ENCODE results near the gene CPAMD8.
"Not testable (repeated sequence)": the region's sequence is repeated elsewhere in the genome, so short reads cannot be mapped to it uniquely, and the experiment has no call there.

CPAMD8 gene

DNA sequence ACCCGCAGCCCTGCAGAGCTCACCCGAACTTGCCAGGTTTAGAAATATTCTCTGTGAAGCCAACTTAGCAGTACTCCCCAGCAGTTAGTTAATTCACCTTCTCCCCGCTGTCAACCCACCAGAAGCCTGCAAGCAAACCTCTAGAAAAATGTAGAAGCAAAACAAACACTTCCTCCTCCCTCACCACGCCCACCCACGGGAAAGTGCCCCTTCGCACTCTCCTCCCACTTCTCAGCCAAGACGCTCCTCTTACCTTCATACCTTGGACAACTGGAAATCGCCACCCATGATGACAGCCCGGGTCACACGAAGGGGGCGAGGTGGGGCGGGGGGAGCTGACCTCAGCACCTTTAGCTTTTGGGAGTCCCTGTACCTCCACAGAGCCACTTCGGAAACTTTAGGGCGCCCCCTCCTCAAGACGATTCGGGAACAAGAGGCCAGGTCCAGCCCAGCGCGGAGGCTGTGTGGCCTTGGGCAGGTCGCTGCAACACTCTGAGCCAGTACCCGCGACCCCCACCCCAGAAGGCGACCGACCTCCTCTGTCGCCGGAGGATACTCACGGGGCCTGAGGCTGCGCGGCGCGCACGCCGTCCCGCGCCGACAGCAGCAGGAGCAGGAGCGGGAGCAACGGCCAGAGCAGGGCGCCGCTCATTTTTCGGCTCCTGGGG is 485 bp downstream of the CPAMD8 start:
- peak overlapping the region; percentile 1 for H3K4me3 ChIP-seq (ENCODE audit: low read depth, low read length)
- no peak for TF ChIP-seq CTCF (conservative IDR thresholded peaks at IDR 0.05; ENCODE audit: low read depth, low read length)
- DNase-seq (ENCODE audit: low read depth) = peak; percentile 31

- no peak for DNase-seq (ENCODE audit: low read depth)
- no peak for TF ChIP-seq CTCF (conservative IDR thresholded peaks at IDR 0.05; ENCODE audit: low read depth, low read length)
- H3K4me3 ChIP-seq (ENCODE audit: low read depth, low read length) = no peak overlapping the region
Observed at GRCh38 chr19:17025361-17025760, 1.2 kb downstream of the CPAMD8 start.

DNA sequence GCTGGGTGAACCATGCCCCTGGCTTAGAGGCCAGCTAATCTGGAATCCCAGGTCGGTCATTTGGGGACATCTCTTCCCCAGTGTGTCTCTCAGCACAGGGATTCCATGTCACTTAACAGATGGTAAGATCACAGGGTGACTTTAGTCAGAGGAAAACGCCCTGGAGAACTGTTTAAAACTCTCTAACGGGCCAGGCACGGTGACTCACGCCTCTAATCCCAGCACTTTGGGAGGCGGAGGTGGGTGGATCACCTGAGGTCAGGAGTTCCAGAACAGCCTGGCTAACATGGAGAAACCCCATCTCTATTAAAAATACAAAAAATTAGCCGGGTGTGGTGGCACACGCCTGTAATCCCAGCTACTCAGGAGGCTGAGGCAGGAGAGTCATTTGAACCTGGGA is 1.7 kb downstream of the CPAMD8 start:
- not testable (repeated sequence) for DNase-seq (ENCODE audit: low read depth)

GRCh38 chr19:17023805-17024204 is 2.8 kb downstream of the CPAMD8 start:
- no peak for TF ChIP-seq CTCF (conservative IDR thresholded peaks at IDR 0.05; ENCODE audit: low read depth, low read length)
- DNase-seq (ENCODE audit: low read depth) = no peak
- H3K4me3 ChIP-seq (ENCODE audit: low read depth, low read length) = no peak overlapping the region

More for the DNA sequence above, 1.7 kb downstream of the CPAMD8 start:
- not testable (repeated sequence) for H3K4me3 ChIP-seq (ENCODE audit: low read depth, low read length)

DNA sequence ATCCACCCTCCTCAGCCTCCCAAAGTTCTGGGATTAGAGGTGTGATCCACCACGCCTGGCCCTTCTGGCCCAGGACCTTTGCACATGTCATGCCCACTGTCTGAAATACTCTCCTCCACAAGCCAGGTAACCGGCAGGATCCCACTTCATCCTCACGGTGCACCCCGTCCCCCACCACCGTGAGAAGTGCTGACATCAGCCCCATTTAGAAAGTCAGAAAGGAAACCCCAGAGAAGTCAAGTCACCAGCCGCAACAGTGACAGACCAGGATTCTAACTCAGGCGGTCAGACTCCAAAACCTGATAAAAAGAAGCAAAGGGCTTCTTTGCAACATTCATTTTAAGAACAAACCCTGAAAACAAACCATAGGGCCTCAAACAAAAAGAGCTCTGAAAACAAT is 3.9 kb downstream of the CPAMD8 start:
- no peak for DNase-seq (ENCODE audit: low read depth)
- no peak overlapping the region for H3K4me3 ChIP-seq (ENCODE audit: low read depth, low read length)

DNA sequence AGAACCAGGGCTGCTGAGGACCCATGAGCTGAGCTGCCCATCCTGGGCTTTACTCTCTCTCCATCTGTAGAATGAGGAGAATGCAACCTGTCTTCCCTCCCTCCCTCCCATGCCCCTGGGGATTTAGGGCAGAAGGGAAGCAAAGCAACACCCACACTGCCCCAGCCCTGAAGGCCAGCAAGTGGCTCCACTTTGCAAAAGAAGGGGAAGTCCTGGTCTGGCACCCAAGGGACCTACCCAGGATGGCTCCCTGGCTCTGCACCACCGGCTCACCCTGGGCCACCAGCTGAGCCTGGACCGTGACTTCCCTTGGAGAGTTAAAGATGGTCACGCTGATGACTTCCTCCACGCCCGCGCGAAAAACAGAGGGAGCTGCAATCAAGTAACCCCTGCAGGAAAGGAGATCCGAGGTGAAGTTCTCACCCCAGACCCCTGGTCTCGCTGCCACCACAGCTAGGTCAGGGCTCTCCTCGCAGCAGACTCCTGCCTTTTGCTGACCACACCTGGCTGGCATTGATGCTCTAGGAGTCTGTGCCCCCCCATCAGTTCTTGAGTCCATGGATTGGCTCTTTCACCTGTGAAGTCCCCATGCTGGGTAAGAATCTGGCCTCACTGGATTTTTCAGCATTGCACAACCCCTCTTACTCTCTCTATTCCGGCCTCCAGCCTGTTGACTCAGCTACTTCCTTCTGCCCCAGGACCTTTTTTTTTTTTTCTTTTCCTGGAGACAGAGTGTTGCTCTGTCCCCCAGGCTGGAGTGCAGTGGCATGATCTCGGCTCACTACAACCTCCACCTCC is 4.6 kb downstream of the CPAMD8 start:
- no peak overlapping the region for H3K4me3 ChIP-seq (ENCODE audit: low read depth, low read length)
- no peak for TF ChIP-seq CTCF (conservative IDR thresholded peaks at IDR 0.05; ENCODE audit: low read depth, low read length)
- peak; percentile 78 for DNase-seq (ENCODE audit: low read depth)

More for the DNA sequence above, 3.9 kb downstream of the CPAMD8 start:
- TF ChIP-seq CTCF (conservative IDR thresholded peaks at IDR 0.05; ENCODE audit: low read depth, low read length) = no peak

DNA sequence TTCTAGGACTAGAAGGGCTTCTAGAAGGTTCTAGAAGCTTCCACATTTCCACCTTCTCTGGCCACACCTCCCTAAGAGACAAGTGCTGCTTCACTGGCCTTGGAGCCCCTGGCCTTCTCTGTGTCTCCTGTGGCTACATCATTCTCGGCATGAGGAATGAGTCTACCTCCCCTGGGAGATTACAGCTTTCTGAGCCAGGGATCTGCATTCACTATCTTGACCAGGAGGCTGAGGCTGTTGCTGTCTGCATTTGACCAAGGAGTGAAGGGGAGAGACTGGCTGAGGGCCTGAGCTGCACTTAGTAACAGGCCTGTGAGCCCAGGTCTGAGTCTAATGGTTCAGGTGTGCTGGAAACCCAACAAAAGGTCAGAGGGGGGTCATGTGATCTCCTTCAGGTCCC is 5.3 kb downstream of the CPAMD8 start:
- no peak overlapping the region for H3K4me3 ChIP-seq (ENCODE audit: low read depth, low read length)
- DNase-seq (ENCODE audit: low read depth) = no peak
- no peak for TF ChIP-seq CTCF (conservative IDR thresholded peaks at IDR 0.05; ENCODE audit: low read depth, low read length)

Data from choroid plexus epithelial cell (primary cell).